Measurements from ENCODE around the gene SND1. TPM values are rescaled to one million over a fixed set of nuclear protein-coding genes. Genes with fewer than 3 reads are reported as not detected.

SND1 gene
- total RNA-seq, 1 donor from 2014 or later, result 88.5 TPM

- no peak for DNase-seq
Observed at GRCh38 chr7:127769696-127770400, 117.9 kb downstream of the SND1 start.

GRCh38 chr7:127770885-127771284, 118.9 kb downstream of the SND1 start:
- DNase-seq, result no peak

- DNase-seq, result no peak
Observed at GRCh38 chr7:127771707-127772106, 119.7 kb downstream of the SND1 start.

GRCh38 chr7:127776776-127777386, 124.9 kb downstream of the SND1 start:
- DNase-seq, result no peak

- DNase-seq, result no peak
Observed at GRCh38 chr7:127780489-127780888, 128.5 kb downstream of the SND1 start.

GRCh38 chr7:127781081-127781480, 129.1 kb downstream of the SND1 start:
- no peak for DNase-seq

GRCh38 chr7:127782075-127782474, 130.1 kb downstream of the SND1 start:
- no peak for DNase-seq

GRCh38 chr7:127782654-127783559, 130.9 kb downstream of the SND1 start:
- DNase-seq, result no peak

GRCh38 chr7:127786184-127786583, 134.2 kb downstream of the SND1 start:
- DNase-seq, result no peak

GRCh38 chr7:127789031-127789430, 137.0 kb downstream of the SND1 start:
- no peak for DNase-seq

GRCh38 chr7:127791446-127792189, 139.6 kb downstream of the SND1 start:
- no peak for DNase-seq

- DNase-seq, result no peak
Observed at GRCh38 chr7:127792528-127793342, 140.7 kb downstream of the SND1 start.

GRCh38 chr7:127793582-127793981, 141.6 kb downstream of the SND1 start:
- DNase-seq, result no peak

- no peak for DNase-seq
Observed at GRCh38 chr7:127794136-127794535, 142.1 kb downstream of the SND1 start.

- no peak for DNase-seq
Observed at GRCh38 chr7:127794551-127794950, 142.6 kb downstream of the SND1 start.

GRCh38 chr7:127798023-127798422, 146.0 kb downstream of the SND1 start:
- DNase-seq, result no peak

- no peak for DNase-seq
Observed at GRCh38 chr7:127798769-127799372, 146.9 kb downstream of the SND1 start.

GRCh38 chr7:127799535-127800305, 147.7 kb downstream of the SND1 start:
- no peak for DNase-seq

GRCh38 chr7:127802845-127803244, 150.9 kb downstream of the SND1 start:
- no peak for DNase-seq

- DNase-seq, result no peak
Observed at GRCh38 chr7:127803626-127804025, 151.6 kb downstream of the SND1 start.
